ENCODE results near the gene ZMYND8.

GRCh38 chr20:47290008-47290407 lies 66.5 kb downstream of the ZMYND8 start:
- TF ChIP-seq POLR2A (IDR thresholded peaks at IDR 0.05; ENCODE audit: low read depth, low read length) (no peak), POLR2AphosphoS5 (IDR thresholded peaks at IDR 0.05; ENCODE audit: low read depth, low read length) (no peak), TAF1 (IDR thresholded peaks at IDR 0.05; ENCODE audit: low read depth, low read length) (no peak)
